ENCODE results near the gene VWA5B2.

GRCh38 chr3:184262764-184263179 is 33.4 kb downstream of the VWA5B2 start:
- TF ChIP-seq, protein P1, sequence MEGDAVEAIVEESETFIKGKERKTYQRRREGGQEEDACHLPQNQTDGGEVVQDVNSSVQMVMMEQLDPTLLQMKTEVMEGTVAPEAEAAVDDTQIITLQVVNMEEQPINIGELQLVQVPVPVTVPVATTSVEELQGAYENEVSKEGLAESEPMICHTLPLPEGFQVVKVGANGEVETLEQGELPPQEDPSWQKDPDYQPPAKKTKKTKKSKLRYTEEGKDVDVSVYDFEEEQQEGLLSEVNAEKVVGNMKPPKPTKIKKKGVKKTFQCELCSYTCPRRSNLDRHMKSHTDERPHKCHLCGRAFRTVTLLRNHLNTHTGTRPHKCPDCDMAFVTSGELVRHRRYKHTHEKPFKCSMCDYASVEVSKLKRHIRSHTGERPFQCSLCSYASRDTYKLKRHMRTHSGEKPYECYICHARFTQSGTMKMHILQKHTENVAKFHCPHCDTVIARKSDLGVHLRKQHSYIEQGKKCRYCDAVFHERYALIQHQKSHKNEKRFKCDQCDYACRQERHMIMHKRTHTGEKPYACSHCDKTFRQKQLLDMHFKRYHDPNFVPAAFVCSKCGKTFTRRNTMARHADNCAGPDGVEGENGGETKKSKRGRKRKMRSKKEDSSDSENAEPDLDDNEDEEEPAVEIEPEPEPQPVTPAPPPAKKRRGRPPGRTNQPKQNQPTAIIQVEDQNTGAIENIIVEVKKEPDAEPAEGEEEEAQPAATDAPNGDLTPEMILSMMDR (IDR thresholded peaks at IDR 0.05; ENCODE audit: insufficient read depth, low read length, poor library complexity, severe bottlenecking): no peak
- TF ChIP-seq EZH2phosphoT487 (conservative IDR thresholded peaks at IDR 0.05; ENCODE audit: low read length): no peak
